Measurements from ENCODE around the gene PTAR1.

Gene PTAR1

DNA sequence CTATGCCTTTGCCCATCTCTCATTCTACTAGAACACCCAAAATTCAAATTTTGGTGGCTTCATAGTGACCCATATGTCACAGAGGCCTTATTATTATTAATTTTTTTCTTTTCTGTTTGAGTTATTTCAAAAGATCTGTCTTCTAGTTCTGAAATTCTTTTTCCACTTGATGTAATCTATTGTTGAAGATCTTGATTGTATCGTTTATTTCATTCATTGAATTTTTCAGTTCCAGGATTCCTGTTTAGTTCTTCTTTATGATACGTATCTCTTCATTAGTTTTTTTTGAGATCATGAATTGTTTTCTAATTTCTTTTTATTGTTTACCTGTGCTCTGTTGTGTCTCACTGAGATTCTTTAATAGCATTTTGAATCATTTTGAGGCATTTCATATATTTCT, 63.0 kb downstream of the PTAR1 start:
- DNase-seq (ENCODE audit: low read depth): no peak
- no peak overlapping the region for H3K4me3 ChIP-seq (ENCODE audit: low read depth, low read length)
- TF ChIP-seq, protein P1, sequence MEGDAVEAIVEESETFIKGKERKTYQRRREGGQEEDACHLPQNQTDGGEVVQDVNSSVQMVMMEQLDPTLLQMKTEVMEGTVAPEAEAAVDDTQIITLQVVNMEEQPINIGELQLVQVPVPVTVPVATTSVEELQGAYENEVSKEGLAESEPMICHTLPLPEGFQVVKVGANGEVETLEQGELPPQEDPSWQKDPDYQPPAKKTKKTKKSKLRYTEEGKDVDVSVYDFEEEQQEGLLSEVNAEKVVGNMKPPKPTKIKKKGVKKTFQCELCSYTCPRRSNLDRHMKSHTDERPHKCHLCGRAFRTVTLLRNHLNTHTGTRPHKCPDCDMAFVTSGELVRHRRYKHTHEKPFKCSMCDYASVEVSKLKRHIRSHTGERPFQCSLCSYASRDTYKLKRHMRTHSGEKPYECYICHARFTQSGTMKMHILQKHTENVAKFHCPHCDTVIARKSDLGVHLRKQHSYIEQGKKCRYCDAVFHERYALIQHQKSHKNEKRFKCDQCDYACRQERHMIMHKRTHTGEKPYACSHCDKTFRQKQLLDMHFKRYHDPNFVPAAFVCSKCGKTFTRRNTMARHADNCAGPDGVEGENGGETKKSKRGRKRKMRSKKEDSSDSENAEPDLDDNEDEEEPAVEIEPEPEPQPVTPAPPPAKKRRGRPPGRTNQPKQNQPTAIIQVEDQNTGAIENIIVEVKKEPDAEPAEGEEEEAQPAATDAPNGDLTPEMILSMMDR (IDR thresholded peaks at IDR 0.05; ENCODE audit: low read depth, low read length): no peak

DNA sequence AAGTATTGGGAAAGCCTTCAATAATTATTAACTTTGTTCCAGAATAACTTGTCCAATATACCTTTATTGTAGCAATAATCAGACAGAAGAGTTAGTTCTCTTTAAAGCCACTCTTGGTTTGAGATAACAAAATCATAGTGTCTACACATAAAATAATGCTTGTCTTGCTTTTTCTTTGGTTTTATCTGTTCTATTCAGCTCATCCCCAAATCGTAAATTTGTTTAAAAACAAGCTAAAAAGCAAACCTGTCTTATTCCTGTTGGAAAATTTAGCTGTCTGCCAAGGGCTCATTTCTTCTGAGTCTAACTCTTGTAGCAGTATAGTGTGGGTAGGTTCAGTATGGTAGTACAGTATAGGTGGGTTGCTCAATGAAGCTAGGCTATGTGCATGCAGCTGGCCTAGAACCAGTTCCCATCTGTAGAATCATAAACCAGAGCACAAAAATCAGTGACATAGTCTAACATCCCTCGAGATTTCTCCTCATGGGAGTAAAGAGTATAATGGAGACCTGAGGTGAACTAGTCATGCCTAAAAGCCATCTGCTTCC, 69.7 kb downstream of the PTAR1 start:
- no peak for DNase-seq (ENCODE audit: low read depth)
- no peak for TF ChIP-seq MYC (IDR thresholded peaks at IDR 0.05; ENCODE audit: low read depth, low read length)
- no peak for TF ChIP-seq POLR2A (IDR thresholded peaks at IDR 0.05; ENCODE audit: extremely low read depth, insufficient read length)
- TF ChIP-seq, protein P1 (IDR thresholded peaks at IDR 0.05; ENCODE audit: low read depth, low read length): no peak
- no peak overlapping the region for H3K4me3 ChIP-seq (ENCODE audit: low read depth, low read length)

DNA sequence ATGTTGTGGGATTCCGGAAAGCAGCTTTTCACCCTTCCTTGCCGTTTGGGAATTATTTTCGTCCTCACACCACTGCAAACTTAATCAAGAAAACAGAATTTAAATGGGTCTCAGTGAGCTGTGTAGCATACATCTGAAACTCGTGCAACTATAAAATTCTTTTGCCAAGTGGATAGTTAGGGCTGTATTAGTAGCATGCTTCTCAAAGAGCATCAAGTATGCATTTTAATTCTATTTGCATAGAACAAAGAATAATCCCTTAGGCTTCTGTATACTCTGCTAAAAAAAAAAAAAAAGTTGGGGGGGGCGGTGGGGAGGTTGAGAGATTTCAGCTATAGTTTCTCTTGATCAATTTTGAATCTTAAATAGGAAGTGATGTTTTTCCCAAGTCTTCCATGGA, 75.9 kb downstream of the PTAR1 start:
- no peak overlapping the region for H3K4me3 ChIP-seq (ENCODE audit: low read depth, low read length)
- TF ChIP-seq, protein P2, sequence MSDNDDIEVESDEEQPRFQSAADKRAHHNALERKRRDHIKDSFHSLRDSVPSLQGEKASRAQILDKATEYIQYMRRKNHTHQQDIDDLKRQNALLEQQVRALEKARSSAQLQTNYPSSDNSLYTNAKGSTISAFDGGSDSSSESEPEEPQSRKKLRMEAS (IDR thresholded peaks at IDR 0.05; ENCODE audit: low read depth, low read length): no peak
- TF ChIP-seq MYC (IDR thresholded peaks at IDR 0.05; ENCODE audit: low read depth, low read length) (no peak), POLR2A (IDR thresholded peaks at IDR 0.05; ENCODE audit: extremely low read depth, insufficient read length) (no peak)
- TF ChIP-seq, protein P1 (IDR thresholded peaks at IDR 0.05; ENCODE audit: low read depth, low read length): no peak
- no peak for DNase-seq (ENCODE audit: low read depth)

DNA sequence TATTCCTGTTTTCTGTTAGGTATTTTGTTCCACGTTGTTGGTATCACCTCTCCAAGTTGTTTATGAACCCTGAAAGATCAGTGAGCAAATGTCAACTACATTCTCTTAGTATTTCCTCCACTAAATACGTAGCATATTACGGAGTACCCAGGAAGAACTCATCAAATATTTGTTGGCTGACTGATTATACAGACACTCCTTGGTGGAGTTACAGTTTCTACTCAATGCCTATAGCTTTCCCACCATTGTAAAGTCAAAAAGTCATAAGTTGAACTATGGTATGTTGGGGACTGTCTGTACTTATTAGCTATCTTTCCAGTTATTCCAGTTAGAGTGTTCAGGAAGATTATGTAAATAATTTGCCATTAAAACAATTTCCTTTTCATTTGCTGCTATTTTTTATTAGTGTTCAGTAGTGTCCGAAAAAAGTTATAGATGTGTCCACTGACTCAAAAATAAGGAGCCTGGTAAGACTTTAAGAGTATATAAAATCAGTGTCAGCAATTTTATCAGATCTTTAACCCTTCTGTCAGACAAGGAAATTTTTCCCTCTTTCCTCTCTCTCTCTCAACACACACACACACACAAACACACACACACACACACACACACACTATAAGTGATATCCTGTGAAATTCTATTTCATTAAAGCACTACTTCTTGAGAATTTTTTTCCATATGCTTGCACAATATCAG, 80.8 kb downstream of the PTAR1 start:
- TF ChIP-seq MYC (IDR thresholded peaks at IDR 0.05; ENCODE audit: low read depth, low read length) (no peak), POLR2A (IDR thresholded peaks at IDR 0.05; ENCODE audit: extremely low read depth, insufficient read length) (no peak)
- TF ChIP-seq, protein P2 (IDR thresholded peaks at IDR 0.05; ENCODE audit: low read depth, low read length): no peak
- TF ChIP-seq, protein P1 (IDR thresholded peaks at IDR 0.05; ENCODE audit: low read depth, low read length): no peak
- DNase-seq (ENCODE audit: low read depth): no peak
- H3K4me3 ChIP-seq (ENCODE audit: low read depth, low read length): no peak overlapping the region

DNA sequence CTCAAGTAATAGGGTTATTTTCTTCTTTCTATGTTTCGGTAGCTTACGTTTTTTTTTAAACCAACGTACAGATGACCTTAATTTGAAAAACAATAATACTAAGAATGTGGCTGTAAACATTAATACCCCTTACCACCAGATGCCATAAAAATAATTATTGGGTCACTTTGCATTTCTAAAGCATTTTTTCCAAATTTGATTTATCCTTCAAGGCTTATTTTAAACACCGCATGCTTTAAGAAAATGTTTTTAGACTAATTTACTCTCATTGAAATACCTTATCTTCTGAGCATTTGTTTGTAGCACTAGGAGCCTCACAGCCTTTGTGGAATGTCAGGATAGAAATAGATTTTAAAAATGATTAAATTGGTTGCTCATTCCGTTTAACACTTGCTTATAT, 81.9 kb downstream of the PTAR1 start:
- no peak for DNase-seq (ENCODE audit: low read depth)
- TF ChIP-seq MYC (IDR thresholded peaks at IDR 0.05; ENCODE audit: low read depth, low read length) (no peak), POLR2A (IDR thresholded peaks at IDR 0.05; ENCODE audit: extremely low read depth, insufficient read length) (no peak)
- TF ChIP-seq, protein P2 (IDR thresholded peaks at IDR 0.05; ENCODE audit: low read depth, low read length): no peak
- TF ChIP-seq, protein P1 (IDR thresholded peaks at IDR 0.05; ENCODE audit: low read depth, low read length): no peak
- H3K4me3 ChIP-seq (ENCODE audit: low read depth, low read length): no peak overlapping the region

DNA sequence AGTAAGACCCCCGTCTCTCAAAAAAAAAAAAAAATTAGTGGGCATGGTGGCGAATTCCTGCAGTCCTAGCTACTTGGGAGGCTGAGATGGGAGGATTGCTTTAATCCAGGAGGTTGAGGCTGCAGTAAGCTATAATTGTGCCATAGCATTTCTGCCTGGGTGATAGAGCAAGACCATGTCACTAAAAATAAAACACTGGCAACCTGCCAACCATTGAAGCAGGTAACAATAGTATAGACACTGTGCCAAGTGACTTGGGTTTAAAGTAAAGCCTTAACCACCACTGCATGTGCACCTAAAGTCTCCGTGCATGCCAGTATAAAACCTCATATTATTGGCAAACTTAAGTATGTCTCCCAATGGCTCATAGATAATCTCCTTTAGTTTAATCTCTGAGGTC, 84.2 kb downstream of the PTAR1 start:
- DNase-seq (ENCODE audit: low read depth): no peak

More for the DNA sequence above, 84.2 kb downstream of the PTAR1 start:
- H3K4me3 ChIP-seq (ENCODE audit: low read depth, low read length): no peak overlapping the region
- no peak for TF ChIP-seq MYC (IDR thresholded peaks at IDR 0.05; ENCODE audit: low read depth, low read length)
- TF ChIP-seq, protein P2 (IDR thresholded peaks at IDR 0.05; ENCODE audit: low read depth, low read length): no peak
- TF ChIP-seq POLR2A (IDR thresholded peaks at IDR 0.05; ENCODE audit: extremely low read depth, insufficient read length): no peak
- TF ChIP-seq, protein P1 (IDR thresholded peaks at IDR 0.05; ENCODE audit: low read depth, low read length): no peak
